Suppressor macrophage treated with lipopolysaccharide for 4 hours (primary cell): Measurements from ENCODE around the gene C22orf39.
A peak's percentile ranks its signal among the peaks of the same experiment; 100 is the strongest.

Experiments
- DNase-seq: peaks from one replicate; pipeline ENCODE4 v3.0.0-alpha.2; 2020

Gene C22orf39

GRCh38 chr22:19424186-19424500, 23.4 kb downstream of the C22orf39 start:
- no peak for DNase-seq

- no peak for DNase-seq
Measured at GRCh38 chr22:19422440-19423301, 24.8 kb downstream of the C22orf39 start.

GRCh38 chr22:19420321-19420720, 27.2 kb downstream of the C22orf39 start:
- no peak for DNase-seq

DNA sequence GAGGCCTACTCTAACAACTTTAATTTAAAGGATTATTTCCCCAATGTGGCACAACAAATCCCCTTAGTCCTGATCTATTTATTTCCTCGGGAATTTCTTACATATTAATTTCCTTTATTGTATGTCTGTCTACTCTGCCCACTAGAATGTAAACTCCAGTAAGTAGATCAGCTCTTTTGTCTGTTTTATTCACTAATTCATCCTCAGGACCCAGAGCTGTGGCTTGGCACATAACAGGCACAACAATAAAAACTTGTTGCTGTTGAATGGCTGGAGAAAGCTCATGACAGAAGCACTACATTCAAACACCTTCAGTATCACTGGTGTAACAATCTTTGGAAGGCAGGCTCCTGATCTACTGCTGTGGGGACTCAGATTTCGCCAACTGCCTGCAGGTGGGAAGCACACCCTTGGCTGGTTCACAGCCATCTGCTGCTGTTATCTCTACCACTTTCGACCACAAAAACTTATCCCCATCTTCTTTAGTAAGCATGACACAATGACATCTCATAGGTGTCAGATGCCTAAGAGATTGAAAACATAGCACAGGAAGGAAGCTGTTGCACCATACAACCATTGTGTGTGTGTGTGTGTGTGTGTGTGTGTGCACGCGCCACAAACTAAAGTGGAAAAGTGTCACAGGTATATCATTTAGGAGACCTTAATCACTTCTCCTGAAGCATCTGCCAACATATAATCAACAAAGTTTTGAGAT, 27.9 kb downstream of the C22orf39 start:
- DNase-seq = no peak

- peak; percentile 40 for DNase-seq
Measured at GRCh38 chr22:19419086-19419463, 28.4 kb downstream of the C22orf39 start.

DNA sequence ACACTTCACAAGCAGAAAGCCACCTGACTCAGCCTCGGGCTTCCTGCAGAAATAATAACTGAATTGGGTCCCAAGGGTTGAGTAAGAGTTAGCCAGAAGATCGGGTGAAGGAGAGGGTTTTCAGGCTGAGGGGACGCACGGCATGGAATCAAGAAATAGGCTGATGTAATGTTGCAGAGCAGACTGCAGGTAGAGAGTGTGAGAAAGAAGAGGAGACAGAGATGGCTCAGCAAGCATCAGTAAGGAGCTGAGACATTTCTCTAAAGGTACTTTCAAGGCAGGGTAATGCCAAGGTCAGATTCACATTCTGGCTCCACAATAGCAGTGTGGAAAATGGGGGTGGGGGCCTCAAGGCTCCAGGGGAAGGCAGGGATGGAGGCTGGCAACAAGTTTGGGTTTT, 34.6 kb downstream of the C22orf39 start:
- no peak for DNase-seq

GRCh38 chr22:19412478-19412877, 35.0 kb downstream of the C22orf39 start:
- no peak for DNase-seq

DNA sequence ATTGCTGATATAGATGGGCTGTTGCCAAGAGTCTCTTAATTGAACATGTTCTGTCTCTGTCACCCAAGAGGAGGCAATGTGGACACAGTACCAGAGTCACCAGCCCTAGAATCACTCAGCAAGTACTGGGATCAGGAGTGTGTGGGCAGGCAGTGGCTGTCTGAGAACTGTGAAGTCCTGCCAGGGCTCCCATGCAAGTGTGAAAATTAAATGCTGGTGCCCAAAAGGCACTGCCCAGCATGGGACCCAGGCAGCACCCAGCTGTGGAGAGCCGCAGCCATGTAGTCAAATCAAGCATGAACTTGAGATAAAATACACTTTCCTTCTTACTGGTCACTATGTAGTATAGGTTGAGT, 35.8 kb downstream of the C22orf39 start:
- DNase-seq = no peak

- no peak for DNase-seq
Measured at GRCh38 chr22:19410941-19411689, 36.4 kb downstream of the C22orf39 start.

DNA sequence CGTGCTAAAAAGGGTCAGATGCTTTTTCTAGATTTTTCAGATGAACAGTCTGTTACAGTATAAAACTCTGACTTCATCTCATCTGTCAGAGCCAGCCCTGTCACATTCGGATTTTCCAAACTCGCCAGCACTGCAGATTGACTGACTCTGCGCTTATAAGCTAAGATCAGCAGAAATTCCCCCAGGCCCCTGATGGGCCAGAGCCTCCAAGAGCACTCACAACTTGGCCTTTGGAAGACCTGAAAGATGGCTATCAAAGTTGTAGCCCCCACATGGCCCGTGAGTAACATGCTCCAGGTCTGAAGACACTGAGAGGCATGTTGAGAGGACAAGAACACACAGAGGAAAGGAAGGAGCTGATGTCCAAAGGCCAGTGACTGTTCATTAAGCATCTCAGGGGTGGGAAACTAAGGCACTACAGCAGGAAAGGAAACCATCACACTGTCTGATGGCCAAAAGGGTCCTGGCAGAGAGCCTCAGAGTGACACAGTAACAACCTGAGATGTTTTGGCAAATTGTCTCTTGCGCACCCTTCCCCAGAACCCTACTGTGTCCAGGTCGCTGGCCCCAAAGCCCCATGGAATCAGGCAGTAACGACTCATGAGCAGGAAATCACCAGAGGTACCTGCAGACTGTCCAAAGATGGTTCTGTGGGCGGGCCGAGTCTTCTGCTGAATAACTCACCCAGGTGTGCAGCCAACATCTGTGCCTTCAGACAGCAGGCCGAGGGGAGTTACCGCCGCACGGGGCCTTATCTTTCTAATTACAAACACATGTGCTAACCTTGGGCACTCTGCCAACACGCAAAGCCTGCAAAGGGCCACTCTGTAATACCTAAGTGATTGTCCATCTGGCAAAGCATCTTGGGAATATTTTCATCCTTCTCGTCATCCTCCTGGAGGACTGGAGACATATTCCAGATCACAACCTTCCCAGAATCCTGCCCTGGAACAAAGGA, 39.6 kb downstream of the C22orf39 start:
- no peak for DNase-seq

- DNase-seq = no peak
Measured at GRCh38 chr22:19406846-19407245, 40.7 kb downstream of the C22orf39 start.

- no peak for DNase-seq
Measured at GRCh38 chr22:19406281-19406811, 41.2 kb downstream of the C22orf39 start.

DNA sequence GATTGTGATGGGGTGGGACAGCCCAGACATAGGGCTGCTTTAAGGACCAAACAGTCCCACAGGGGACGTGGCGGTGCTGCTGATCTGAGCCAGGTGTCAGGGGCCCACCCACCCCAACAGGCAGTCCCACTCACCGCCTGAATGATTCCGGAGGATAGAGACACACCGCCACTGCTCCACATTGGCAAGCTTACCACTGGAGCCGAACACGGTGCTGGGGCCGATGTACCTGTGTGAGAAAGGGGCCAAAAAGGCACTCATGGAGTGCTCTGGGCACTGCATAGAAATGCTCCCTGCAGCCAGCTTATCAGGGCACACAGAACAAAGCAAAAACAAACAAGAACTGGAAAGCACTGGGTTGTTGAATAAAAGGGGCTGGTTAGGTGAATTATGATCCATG, 41.9 kb downstream of the C22orf39 start:
- no peak for DNase-seq

GRCh38 chr22:19405133-19405532, 42.4 kb downstream of the C22orf39 start:
- no peak for DNase-seq

GRCh38 chr22:19404676-19405075, 42.8 kb downstream of the C22orf39 start:
- DNase-seq = no peak

- no peak for DNase-seq
Measured at GRCh38 chr22:19402642-19403191, 44.8 kb downstream of the C22orf39 start.

GRCh38 chr22:19401483-19401882, 46.0 kb downstream of the C22orf39 start:
- DNase-seq = no peak

- DNase-seq = no peak
Measured at GRCh38 chr22:19400881-19401280, 46.6 kb downstream of the C22orf39 start.

GRCh38 chr22:19398652-19399051, 48.9 kb downstream of the C22orf39 start:
- no peak for DNase-seq

DNA sequence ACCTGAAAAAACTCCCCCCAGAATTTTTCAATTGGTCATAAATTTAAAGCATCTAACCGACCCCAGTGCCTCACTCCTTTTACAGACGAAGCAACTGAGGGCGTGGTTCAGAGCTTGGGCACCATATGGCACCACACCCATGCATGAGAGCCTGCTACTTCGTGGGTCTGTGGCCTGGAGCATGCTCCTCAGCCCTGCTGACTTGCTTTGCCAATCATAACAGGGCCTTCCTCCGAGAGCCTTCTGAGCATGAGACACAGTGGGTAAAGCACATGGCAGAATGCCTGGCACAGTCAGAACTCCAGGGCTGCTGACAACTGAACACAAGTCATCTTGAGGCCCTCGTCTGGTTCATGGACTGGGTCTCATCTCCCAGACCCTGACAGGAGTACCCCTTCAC, 49.3 kb downstream of the C22orf39 start:
- no peak for DNase-seq

GRCh38 chr22:19397734-19398104, 49.8 kb downstream of the C22orf39 start:
- DNase-seq = no peak
